ENCODE measurements around the gene BOLA3.

GRCh38 chr2:74102516-74102915 is 45.2 kb downstream of the BOLA3 start:
- no peak for TF ChIP-seq CTCF (IDR thresholded peaks at IDR 0.05; ENCODE audit: low read depth, low read length)
- no peak for TF ChIP-seq EZH2phosphoT487 (IDR thresholded peaks at IDR 0.05; ENCODE audit: low read depth)

Measured in OCI-LY3 (cell line).